ENCODE results near the gene EIF1AD. TPM values are rescaled to one million over a fixed set of nuclear protein-coding genes. Genes with fewer than 3 reads are reported as not detected.

Gene EIF1AD
- total RNA-seq, 1 experiment from 2014 or later: 77.0 TPM

GRCh38 chr11:65976216-65977176 is 25.5 kb downstream of the EIF1AD start:
- H2AFZ ChIP-seq (ENCODE audit: low read length): no peak overlapping the region
- H3K4me1 ChIP-seq (ENCODE audit: insufficient read depth, low read length): peaks cover 6% of the 10 kb centered on the region; the same call in 1 of the 2 replicates
- CTCF ChIA-PET: no interaction called here
- H3K4me3 ChIP-seq (ENCODE audit: low read length): no peak overlapping the region
- H3K9me3 ChIP-seq (ENCODE audit: low read length): no peaks in the 10 kb centered on the region
- no peaks in the 10 kb centered on the region for H3K27me3 ChIP-seq (ENCODE audit: low read length)
- no peak overlapping the region for H3K9ac ChIP-seq (ENCODE audit: low read length)
- no peak overlapping the region for H3K27ac ChIP-seq (ENCODE audit: low read length)
- ATAC-seq (no peak), DNase-seq (no peak)
- H4K20me1 ChIP-seq (ENCODE audit: low read length): no peaks in the 10 kb centered on the region
- intact Hi-C loops (cut with micrococcal nuclease): no loop called here
- H3K9me2 ChIP-seq (replicated peaks; ENCODE audit: low read length): no peaks in the 10 kb centered on the region
- TF ChIP-seq EZH2 (IDR thresholded peaks at IDR 0.05; ENCODE audit: low read length, unreplicated experiment) (no peak), CTCF (conservative IDR thresholded peaks at IDR 0.05; ENCODE audit: low read depth, low read length) (no peak), EZH2phosphoT487 (IDR thresholded peaks at IDR 0.05; ENCODE audit: borderline replicate concordance, low read length) (no peak)
- no TSS peak for BruUV-seq (replicated peaks)
- no peaks in the 10 kb centered on the region for H3K79me2 ChIP-seq (ENCODE audit: low read length)
- peaks cover 36% of the 10 kb centered on the region for H3K36me3 ChIP-seq (ENCODE audit: low read depth, low read length)
- no peaks in the 10 kb centered on the region for H3F3A ChIP-seq (ENCODE audit: low read length, unreplicated experiment)
- no peak overlapping the region for H3K4me2 ChIP-seq (ENCODE audit: low read length)
- POLR2A ChIA-PET (ENCODE audit: unreplicated experiment): no interaction called here

GRCh38 chr11:65975771-65976170 is 26.2 kb downstream of the EIF1AD start:
- no TSS peak for BruUV-seq (replicated peaks)
- H3K36me3 ChIP-seq (ENCODE audit: low read depth, low read length): peaks cover 36% of the 10 kb centered on the region
- no peaks in the 10 kb centered on the region for H3K27me3 ChIP-seq (ENCODE audit: low read length)
- ATAC-seq (no peak), DNase-seq (no peak)
- no peak overlapping the region for H3K27ac ChIP-seq (ENCODE audit: low read length)
- no peaks in the 10 kb centered on the region for H3F3A ChIP-seq (ENCODE audit: low read length, unreplicated experiment)
- no peaks in the 10 kb centered on the region for H3K79me2 ChIP-seq (ENCODE audit: low read length)
- TF ChIP-seq EZH2phosphoT487 (IDR thresholded peaks at IDR 0.05; ENCODE audit: borderline replicate concordance, low read length) (no peak), CTCF (conservative IDR thresholded peaks at IDR 0.05; ENCODE audit: low read depth, low read length) (no peak), EZH2 (IDR thresholded peaks at IDR 0.05; ENCODE audit: low read length, unreplicated experiment) (no peak)
- H3K4me3 ChIP-seq (ENCODE audit: low read length): no peak overlapping the region
- no peaks in the 10 kb centered on the region for H3K9me2 ChIP-seq (replicated peaks; ENCODE audit: low read length)
- H2AFZ ChIP-seq (ENCODE audit: low read length): no peak overlapping the region
- no peaks in the 10 kb centered on the region for H3K9me3 ChIP-seq (ENCODE audit: low read length)
- intact Hi-C loops (cut with micrococcal nuclease): no loop called here
- no peaks in the 10 kb centered on the region for H4K20me1 ChIP-seq (ENCODE audit: low read length)
- H3K4me2 ChIP-seq (ENCODE audit: low read length): no peak overlapping the region
- peaks cover 6% of the 10 kb centered on the region; the same call in 1 of the 2 replicates for H3K4me1 ChIP-seq (ENCODE audit: insufficient read depth, low read length)
- ChIA-PET POLR2A (ENCODE audit: unreplicated experiment) (no interaction called here), CTCF (no interaction called here)
- no peak overlapping the region for H3K9ac ChIP-seq (ENCODE audit: low read length)
